Mammary epithelial cell (primary cell): ENCODE data around the gene RYR2.

ENCODE experiments used
- CTCF ChIP-seq, 2 donors: IDR thresholded peaks in 1 of 2; conservative IDR thresholded peaks in 1 of 2; 2 replicates each; pipeline ENCODE4 v1.5.1; 2011 to 2012; ENCODE audit warnings: inconsistent platforms in 2 of 2, low read length in 2 of 2, mild to moderate bottlenecking in 2 of 2, control low read depth in 1 of 2, low read depth in 1 of 2; ENCODE audit not compliant: insufficient read depth in 1 of 2; ENCODE audit errors: extremely low read depth in 1 of 2
- EZH2 ChIP-seq: IDR thresholded peaks from 2 replicates; pipeline ENCODE4 v1.6.1; 2012; ENCODE audit warnings: low read length, inconsistent platforms, borderline replicate concordance

- TF ChIP-seq CTCF (conservative IDR thresholded peaks at IDR 0.05 in 1 of 2, IDR thresholded peaks at IDR 0.05 in 1 of 2; ENCODE audit: extremely low read depth in 1 of 2, insufficient read depth in 1 of 2, low read depth in 1 of 2, low read length in 2 of 2) (no peak), EZH2 (no peak)
Measured at GRCh38 chr1:237211031-237211430, 169.0 kb downstream of the RYR2 start.
